IPS-NIHi7 (cell line): Measurements from ENCODE around the gene NAA20.
"Not testable (repeated sequence)": the region's sequence is repeated elsewhere in the genome, so short reads cannot be mapped to it uniquely, and the experiment has no call there.

Experiments
- DNase-seq: peaks from one replicate; pipeline ENCODE4 v3.0.0; 2012; ENCODE audit warnings: mixed read lengths; ENCODE audit errors: extremely low spot score

Gene NAA20

GRCh38 chr20:19991308-19991707 lies 25.9 kb upstream of the NAA20 start:
- DNase-seq, result no peak

DNA sequence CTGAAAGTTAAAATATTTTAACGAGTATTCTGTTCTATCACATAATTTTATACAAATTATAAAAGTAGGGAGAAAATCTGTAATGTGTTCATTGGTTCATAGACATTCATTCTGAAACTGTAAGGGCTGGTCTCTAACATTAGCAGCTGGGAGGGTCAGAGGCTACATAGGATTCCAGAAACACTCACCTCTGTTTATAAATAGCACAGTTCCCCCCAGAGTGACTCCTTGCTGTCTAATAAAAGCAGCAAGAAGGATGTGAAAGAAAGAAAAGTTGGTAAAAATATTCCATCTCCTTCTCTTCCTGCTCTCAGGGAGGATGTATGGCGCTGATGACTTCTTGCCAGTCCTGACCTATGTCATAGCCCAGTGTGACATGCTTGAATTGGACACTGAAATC lies 25.3 kb upstream of the NAA20 start:
- no peak for DNase-seq

DNA sequence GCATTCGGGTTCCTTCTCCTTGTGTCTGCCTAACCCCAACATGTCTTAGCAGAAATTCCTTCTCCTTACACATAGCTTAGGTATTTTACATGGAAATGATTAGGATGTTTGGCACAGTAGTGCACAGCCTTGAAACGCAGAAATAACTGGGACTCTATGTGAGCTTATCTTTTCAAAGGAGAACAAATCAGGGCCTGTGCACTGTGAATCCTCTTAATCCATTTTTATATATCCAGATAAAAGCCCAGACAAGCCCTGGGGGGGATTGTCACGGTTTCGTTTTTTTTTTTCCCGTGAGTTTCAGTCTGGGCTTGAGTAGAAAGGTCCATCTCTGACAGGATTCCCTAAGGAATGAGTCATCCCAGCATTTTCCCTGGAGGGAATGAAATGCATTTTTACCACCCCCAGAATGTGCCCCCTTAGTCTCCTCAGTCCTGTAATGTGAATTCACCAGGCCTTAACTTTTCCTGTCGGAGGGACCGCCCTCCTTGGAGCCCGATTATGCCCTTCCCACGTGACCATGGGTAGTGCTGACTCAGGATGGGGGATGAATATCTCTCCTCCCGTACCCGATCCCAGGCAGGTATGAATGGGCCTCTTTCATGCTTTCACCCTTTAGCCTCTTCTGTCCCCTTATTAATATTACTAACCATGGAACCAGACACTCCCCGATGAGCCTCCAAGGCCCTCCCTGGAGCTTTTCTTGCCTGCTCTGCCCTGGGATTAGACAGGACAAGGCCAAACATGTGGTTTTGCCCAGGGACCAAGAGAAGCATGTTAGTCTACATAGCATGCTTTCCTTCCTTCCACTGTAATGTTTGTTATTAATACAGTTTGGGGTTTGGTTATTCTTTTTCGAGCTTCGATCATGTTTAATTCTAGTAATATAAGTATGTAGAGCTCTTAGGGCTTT lies 23.9 kb upstream of the NAA20 start:
- DNase-seq, result peak; percentile 65

GRCh38 chr20:19993958-19994669 lies 23.0 kb upstream of the NAA20 start:
- no peak for DNase-seq

GRCh38 chr20:19995220-19995863 lies 21.8 kb upstream of the NAA20 start:
- peak; percentile 36 for DNase-seq

DNA sequence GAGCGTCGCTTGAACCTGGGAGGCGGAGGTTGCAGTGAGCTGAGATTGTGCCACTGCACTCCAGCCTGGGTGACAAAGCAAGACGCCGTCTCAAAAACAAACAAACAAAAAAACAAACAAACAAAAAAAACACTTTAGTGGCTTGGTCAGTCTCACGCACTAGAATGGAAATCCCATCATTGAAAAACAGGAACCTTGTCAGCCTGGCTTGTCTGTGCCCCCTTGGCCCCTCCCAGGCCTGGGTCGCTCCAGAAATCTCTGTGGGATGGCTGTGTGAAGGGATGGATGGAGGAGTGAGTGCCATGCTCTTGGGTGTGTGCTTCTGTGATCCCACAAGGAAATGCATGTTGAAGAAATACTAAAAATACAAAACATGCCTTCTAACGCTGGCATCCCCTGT lies 20.9 kb upstream of the NAA20 start:
- DNase-seq, result no peak

DNA sequence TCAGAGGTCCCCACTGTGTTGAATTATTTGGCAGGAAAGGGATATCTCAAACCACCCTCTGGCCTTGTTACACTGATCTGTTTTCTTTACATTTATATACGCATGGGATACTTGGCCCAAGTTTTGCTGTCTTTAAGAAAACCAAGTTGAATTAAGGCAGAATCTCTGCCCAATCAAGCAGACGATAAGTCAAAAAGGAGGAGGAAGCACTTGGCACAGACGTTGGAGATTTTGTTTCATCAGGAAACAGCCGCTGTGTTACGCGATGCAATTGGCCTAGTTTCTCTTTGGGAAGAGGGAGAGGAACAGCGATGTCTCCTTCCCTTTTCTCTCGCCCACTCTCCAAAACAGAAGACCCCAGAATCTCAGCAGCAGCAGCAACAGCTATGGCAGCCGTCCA lies 20.2 kb upstream of the NAA20 start:
- no peak for DNase-seq

GRCh38 chr20:19998990-19999705 lies 18.0 kb upstream of the NAA20 start:
- no peak for DNase-seq

- no peak for DNase-seq
Observed at GRCh38 chr20:20000211-20000968, 16.8 kb upstream of the NAA20 start.

DNA sequence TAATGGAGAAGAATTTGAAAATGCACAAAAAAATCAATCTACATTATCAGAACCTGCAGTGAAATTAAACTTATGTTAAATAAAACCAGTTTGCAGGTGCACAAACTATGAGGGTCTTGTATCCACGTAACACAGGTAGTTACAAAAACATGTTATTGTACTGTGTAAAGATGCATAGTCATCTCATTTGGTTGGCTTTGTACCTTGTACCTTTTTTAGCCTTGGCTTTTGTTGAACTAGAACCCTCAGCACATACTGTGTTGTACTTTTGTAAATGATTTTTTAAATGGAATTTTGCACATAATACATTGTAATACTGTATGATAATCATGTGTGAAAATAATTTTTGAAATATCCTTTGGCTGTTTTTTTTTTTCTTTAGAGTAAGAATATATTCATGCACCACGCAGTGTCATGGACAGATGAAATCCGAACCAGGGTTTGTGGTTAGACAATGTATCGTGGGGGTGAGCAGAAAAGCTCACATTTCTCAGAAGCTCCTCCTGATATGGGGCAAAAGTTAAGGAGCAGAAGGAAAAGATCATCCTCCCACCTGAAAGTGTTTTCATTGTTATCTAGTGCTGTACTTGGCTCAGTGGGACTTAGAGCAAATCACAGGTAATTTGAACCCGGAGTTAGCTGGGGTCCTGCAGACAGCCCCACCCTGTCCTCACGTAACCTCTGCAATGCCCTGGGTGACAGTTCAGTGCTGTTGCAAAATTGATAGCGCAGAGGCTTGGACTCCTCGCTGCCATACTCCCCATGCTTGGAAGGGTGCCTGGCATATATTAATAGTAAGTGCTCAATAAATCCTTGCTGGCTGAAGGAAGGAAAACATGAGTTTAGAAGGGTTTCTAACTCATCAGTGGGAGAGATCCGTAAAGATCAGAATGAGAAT lies 14.8 kb upstream of the NAA20 start:
- no peak for DNase-seq

GRCh38 chr20:20003031-20003954 lies 13.9 kb upstream of the NAA20 start:
- no peak for DNase-seq

GRCh38 chr20:20003955-20004322 lies 13.2 kb upstream of the NAA20 start:
- not testable (repeated sequence) for DNase-seq

DNA sequence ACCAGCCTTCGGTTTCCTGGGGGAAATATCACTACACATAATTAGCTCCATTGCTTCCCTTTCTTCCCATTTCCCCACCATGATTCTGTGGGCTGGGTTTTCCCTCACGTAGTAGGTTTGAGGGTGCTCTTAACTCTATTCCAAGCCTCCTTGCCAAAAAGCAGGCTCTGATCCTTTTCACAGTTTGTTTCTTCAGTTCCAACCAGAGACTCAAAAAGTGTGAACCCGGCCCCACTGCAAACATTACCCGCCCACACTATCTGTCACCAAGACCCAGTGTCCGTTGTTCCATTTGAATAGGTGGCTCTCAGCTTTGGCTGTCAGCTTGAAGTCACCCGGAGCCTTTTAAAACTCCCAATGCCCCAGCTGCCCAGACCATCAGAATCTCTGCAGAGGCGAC lies 11.8 kb upstream of the NAA20 start:
- DNase-seq, result no peak

- DNase-seq, result peak; percentile 55
Observed at GRCh38 chr20:20009784-20010253, 7.3 kb upstream of the NAA20 start.

- DNase-seq, result no peak
Observed at GRCh38 chr20:20010639-20011500, 6.3 kb upstream of the NAA20 start.

DNA sequence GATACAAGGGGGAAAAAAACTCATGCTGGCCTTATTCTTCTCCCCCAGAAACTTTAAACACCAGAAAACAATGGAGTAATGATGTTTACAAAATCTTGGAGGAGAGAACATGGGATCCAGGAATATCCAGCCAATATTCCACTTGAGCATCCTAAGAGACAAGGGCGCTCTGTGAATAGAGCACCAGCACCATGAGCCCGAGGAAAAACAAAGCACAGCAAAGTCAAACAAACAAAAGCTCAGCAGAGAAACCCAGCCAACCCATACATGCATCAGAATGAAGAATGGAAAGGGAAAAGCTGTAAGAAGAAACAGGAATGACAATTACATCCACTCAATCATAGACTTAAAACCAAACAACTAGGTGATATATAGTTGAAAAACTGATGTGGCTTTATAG lies 4.6 kb upstream of the NAA20 start:
- no peak for DNase-seq

DNA sequence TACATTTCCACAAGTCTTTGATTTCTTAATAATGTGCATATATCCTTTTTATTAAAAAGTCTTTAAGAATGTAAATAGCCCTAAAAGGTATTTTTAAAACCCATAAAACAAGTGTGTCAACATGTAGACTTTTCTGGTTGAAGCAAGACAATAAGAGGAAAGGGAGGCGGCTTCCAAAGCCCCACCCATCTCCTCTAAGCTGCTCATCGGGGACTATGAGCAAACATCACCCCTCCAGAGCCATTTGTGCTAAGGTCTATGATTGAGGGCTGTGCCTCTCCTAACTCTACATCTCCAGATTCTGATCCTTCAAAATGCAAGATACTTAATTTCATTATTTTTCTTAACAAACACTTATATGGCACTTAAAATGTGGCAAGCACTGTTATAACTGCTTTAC lies 2.5 kb upstream of the NAA20 start:
- DNase-seq, result no peak

GRCh38 chr20:20017844-20018185 lies 653 bp downstream of the NAA20 start:
- peak; percentile 22 for DNase-seq
